ENCODE measurements around the gene LRP8.

DNA sequence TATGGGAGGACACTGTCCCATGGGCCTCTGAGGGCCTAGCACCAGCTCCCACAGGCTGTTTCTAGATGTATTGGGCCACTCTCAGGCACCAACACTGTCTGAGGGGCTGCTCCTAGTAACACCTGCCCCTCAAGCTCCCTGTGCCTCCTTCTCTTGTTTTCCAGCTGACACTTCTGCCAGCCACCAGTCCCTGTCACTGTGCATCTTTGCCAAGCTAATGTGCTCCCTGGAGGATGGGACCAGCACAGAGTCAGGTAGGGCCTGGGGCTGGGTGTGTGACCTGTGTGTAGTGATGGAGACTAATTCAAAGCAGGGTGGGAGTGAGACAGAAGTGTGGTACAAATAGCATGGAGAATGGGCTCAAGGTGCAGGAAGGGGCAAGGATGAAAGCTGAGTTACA, 60.1 kb downstream of the LRP8 start:
- no peak for TF ChIP-seq CTCF (IDR thresholded peaks at IDR 0.05; ENCODE audit: low read depth, low read length)
- TF ChIP-seq EZH2phosphoT487 (IDR thresholded peaks at IDR 0.05; ENCODE audit: low read depth): no peak
